GM10847 (cell line): ENCODE measurements around the gene RNF114.

Experiments
- POLR2A ChIP-seq: IDR thresholded peaks from 2 replicates; pipeline ENCODE4 v1.6.1; 2011; ENCODE audit not compliant: insufficient read length; ENCODE audit errors: extremely low read depth

Gene RNF114

DNA sequence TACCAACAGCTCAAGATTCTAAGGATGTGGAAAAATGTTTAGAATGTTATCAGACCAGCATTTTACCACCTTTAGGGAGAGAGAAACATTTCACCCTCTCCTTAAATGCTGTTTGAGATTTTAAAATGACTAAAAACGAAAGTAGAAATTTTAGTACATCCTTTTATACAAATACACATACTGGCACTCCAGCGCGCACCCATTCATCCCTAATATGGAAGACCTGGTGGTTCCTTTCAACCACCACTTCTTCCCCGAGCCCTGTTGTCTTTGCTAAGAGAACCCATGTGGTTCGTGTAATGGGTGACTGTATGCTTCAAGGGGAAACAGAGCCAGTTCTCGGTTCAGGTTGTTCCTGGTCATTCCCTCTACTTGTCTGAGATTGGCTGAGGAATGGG lies 42.1 kb upstream of the RNF114 start:
- no peak for TF ChIP-seq POLR2A

- no peak for TF ChIP-seq POLR2A
These were observed 40.0 kb upstream of the RNF114 start for GRCh38 chr20:49896204-49896603.

DNA sequence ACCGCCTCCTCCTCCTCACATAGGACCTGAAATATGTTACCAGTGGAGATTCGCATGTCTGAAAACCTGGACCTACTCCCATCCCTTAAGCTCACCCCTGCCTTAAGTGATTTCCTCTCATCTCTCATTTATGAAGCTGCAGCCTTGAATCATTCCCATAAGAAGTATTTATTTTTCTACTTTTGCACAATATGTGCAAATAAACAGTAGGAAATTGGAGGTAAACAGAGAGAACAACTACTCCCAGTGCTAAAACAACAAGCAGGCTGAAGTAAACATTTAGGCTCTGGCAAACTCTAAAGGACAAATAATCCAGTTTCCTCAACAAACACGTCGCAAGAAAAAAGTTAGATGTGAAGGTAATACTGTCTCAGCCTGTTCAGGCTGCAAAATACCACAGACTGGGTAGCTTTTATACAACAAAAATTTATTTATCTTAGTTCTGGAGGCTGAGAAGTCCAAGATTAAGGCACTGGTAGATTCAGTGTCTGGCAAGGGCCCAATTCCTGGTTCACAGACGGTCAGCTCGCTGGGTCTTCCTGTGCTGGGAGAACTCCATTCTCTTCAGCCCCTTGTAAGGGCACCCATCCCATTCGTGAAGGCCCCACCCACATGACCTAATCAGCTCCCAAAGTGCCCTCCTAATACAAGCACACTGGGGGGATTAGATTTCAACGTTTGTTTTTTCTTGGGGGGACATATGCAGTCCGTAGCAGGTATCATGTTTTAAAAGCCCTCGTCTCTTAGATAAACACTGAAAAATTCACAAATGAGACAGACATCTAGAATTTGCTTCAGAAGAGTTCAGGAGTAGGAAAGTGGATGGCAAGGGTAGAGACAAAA lies 36.4 kb upstream of the RNF114 start:
- TF ChIP-seq POLR2A: no peak

GRCh38 chr20:49901588-49901987 lies 34.6 kb upstream of the RNF114 start:
- TF ChIP-seq POLR2A: no peak

DNA sequence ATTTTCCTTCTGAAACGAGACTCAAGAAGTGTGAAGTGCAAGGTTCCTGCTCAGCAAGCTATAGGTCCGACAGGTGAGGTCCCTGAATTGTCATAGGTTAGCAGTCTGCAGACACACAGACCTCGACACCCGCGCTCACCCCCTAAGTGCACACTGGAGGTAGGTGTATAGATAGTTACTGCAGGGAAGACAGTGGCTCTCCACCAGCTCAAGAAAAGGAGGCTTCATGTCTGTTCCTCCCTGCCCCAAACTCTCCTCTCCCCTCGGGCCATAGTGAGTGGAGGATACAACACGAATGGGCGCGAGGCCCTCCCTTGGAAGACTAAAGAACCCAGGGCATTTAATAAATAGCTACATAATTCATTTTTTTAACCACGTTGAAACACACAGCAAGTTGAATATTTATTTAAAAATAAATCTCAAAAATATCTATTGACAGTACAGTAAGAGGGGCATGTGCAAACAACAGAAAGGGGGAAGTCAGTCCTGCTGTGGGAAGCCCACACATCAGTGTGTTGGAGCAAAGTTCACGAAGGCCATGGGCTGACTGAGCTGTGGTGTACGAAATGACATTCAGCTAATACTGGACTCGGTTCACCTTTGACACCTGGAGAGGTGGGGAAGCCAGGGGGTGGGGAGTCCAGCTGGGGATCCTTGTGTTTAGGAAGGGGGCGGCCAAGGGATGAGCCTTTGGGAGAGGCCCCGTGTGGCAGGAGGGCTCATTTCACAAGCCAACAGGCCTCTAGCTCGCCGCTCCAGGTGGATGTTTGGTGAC lies 31.6 kb upstream of the RNF114 start:
- no peak for TF ChIP-seq POLR2A

DNA sequence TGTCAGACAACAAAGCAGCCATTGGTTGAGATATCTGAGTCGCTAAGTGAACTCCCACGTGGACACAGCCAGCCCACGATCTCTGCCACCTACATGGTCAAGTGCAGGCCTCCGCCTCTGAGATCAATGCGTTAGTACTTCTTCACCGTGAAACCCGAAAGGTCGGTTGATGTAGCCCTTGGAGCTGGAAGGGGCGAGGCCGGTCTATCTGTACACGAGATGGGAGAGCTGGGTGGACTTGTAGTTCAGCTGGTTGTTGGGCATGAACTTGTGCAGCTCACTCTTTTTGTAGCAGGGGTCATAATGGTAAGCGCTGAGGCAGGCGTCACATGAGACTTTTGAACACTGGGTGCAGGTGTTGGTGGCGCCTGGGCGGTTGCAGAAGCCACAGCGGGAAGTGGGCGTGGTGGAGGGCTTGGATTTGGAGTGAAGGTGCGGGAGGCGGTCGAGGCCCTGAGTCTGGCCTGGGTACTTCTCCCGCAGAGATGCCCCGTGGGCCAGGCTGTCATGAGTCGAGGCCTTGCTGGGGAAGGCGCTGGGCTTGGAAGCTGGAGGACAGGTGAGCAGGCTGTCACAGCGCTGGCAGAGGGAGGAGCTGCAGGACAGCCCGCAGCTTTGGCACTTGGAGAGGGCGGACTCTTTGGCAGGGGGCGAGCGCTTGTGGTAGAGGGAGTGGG lies 30.6 kb upstream of the RNF114 start:
- TF ChIP-seq POLR2A: no peak

DNA sequence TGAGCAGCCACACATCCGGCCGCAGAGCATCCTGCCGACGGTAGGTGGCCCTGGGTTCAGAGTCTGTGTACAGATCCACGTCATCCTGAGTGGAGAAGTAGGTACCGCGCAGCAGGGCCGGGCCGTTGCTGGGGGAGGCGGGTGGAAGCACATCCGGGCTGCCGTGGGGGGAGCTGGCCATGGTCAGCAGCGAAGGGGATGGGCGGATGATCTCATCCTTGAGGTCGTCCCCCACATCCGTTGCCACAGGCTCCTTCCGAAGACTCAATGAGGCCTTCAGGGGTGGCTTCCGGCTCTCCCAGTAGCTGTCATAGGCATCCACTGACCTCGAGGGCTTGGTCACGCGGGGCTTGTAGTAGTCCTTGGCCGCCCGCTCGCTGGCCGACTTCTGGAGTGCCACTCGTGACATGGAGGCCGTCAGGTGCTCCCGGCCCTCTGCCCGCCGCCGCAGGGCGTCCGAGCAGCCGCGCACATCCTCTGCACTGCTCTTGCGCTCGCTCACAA lies 30.0 kb upstream of the RNF114 start:
- TF ChIP-seq POLR2A: no peak

DNA sequence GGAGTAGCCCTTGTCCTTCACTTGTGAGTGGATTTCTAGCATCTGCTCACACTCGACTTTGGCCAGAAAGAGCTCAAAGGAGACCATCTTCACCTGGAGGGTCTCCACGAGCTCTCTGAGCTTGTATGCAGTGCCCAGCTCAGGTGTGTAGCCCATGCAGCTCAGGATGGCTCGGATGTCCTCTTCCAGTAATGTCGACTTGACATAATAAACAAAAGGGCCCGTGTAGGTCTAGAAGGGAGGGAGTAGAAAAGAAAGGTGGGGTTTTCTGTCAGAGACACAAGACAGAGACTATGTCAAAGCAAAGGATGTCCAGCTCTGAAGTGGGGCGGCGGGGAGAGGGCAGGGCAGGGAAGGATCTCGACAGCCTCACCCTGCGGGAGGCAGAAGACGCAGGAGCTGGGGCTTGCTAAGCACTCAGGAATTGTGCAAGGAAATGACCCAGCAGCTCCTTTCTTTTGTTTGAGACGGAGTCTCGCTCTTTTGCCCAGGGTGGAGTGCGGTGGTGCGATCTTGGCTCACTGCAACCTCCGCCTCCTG lies 29.5 kb upstream of the RNF114 start:
- TF ChIP-seq POLR2A: no peak

DNA sequence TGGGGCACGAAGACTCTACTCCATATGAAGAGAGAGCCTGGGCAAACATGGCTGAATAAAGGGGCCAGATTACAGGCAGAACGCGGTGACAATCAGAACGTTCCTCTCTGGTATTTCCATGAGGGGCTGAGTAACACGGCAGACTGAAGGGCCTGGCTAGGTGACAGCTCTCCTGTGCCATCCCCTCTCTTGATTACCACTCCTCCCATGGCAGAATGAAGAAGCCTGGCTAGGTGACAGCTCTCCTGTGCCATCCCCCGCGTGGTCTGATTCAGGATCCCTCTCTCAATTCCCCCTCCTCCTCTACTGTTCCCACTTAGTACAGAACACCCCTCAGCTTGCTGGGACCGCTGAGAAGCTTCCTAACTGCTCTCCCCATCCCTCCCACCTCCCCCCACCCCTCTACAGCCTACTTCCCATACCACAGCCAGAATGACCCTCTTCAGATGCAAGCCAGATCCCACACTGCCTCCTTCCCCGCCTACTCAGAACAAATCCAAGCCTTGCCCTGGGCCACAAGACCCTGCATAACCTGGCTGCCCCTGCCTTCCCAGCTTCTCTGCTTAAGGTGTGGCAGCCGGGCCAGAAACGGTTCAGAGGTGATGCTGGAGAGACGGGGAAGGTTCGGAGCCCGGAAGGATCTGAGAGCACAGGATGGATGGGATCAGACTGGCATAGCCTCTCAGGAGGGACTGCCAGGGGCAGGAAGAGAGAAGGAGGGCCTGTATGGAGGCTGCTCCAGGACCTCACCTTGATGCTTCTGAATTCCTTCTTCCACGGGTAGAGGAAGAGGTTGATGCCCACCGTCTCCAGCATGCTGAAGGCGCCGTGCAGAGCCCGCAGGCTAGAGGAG lies 28.6 kb upstream of the RNF114 start:
- no peak for TF ChIP-seq POLR2A

DNA sequence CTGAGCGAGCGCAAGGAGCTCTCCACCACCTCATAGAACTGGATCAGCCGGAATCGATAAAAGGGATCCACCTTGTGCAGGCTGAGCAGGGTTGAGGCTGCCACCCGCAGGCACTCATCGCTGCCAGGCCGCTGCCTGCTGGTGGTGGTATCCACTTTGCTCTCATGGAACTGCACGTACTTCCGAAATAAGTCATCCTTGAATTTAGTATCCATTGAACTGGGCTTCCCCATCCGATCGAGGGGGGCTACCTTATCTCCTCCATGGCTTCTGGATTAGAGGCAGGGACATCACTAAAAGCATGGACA lies 28.0 kb upstream of the RNF114 start:
- TF ChIP-seq POLR2A: no peak

- TF ChIP-seq POLR2A: no peak
These were observed 26.5 kb upstream of the RNF114 start for GRCh38 chr20:49909499-49910339.

DNA sequence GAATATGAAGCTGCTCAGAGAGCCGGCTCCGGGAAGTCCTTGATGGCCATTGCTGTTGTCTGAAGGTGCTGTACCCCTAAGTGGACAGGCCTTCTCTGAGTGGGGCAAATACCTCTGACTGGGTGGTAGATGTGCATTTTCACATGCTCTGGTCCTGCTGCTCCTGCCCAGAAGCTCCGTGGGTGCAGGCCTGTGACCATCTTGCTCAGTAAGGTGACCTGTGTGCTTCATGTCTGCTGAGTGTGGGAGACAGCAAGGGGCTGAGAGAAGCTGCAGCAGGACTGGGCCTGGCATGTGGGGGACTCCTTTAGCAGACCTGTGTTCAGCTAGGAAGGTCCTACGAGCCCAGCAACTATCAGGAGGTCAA lies 25.9 kb upstream of the RNF114 start:
- no peak for TF ChIP-seq POLR2A

DNA sequence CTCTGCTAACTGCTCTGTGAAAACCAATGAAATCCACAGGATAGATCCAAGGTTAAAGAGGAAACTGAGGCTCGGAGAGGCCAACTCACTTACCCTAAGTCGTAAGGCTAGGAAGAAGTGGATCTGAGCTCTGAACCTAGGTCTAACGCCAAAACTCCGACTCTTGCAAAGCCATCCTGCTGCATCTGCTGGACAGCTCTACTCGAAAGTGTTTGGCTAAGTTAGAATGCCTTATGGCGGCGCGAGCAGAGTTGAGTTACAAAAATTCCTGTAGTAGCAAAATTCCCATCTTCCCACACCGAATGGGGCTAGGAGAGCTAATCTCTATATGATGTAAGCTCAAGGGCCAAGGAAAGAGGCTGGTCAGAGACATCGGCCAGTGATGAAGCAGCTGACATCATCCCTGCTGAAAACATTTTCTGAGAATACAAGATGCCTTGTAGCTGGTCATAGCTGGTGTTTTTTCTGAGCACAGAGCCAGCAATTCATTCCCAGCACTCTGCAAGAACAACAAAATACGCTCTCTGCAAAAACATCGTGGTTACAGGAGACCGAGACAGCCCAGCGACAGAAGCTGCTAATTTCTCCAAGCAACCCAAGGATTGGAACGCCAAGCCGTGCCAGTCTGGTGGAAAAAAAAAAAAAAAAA lies 22.7 kb upstream of the RNF114 start:
- TF ChIP-seq POLR2A: no peak

- no peak for TF ChIP-seq POLR2A
These were observed 21.7 kb upstream of the RNF114 start for GRCh38 chr20:49914310-49915117.
